Mammary epithelial cell (primary cell): ENCODE measurements around the gene MOB2.

Experiments
- EZH2 ChIP-seq: IDR thresholded peaks from 2 replicates; pipeline ENCODE4 v1.6.1; 2012; ENCODE audit warnings: low read length, inconsistent platforms, borderline replicate concordance
- TF ChIP-seq, protein P1 (sequence below), 2 donors: IDR thresholded peaks in 1 of 2; conservative IDR thresholded peaks in 1 of 2; 2 replicates each; pipeline ENCODE4 v1.5.1; 2011 to 2012; ENCODE audit warnings: inconsistent platforms in 2 of 2, low read length in 2 of 2, mild to moderate bottlenecking in 2 of 2, control low read depth in 1 of 2, low read depth in 1 of 2; ENCODE audit not compliant: insufficient read depth in 1 of 2; ENCODE audit errors: extremely low read depth in 1 of 2

DNA sequence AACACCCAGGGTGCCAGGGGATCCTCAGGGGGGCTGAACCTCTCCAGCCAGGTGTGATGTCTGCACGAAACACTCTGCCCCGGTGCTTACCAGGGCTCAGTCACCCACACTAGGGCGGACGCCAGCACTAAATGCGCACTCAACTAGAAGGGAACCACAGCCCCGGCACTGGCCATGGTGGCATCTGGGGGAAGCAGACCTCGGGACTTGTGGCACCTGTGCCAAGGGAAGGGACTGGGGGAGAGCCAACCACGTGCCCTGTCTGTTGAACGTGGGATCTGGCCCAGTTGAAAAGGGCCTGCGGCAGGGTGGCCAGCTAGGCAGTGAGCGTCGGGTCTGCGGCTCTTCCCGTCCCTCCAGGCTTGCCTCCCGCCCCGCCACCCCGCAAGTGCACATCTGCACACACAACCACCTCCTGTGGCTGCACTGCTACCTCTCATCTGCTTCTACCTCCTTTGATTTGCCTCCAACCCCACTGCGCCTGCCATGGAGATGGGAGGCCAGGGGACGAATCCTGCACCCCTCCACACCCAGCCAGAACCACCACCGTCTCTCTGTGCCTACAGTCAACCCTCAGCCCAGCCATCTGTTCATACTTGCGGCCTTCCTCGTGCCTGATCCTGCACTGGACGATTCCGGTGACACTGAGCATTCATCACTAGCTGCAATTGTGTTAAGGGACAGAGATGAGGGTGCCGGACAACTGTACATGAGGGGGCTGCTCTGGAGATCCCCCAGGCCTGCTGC lies 15.0 kb upstream of the MOB2 start:
- TF ChIP-seq, protein P1, sequence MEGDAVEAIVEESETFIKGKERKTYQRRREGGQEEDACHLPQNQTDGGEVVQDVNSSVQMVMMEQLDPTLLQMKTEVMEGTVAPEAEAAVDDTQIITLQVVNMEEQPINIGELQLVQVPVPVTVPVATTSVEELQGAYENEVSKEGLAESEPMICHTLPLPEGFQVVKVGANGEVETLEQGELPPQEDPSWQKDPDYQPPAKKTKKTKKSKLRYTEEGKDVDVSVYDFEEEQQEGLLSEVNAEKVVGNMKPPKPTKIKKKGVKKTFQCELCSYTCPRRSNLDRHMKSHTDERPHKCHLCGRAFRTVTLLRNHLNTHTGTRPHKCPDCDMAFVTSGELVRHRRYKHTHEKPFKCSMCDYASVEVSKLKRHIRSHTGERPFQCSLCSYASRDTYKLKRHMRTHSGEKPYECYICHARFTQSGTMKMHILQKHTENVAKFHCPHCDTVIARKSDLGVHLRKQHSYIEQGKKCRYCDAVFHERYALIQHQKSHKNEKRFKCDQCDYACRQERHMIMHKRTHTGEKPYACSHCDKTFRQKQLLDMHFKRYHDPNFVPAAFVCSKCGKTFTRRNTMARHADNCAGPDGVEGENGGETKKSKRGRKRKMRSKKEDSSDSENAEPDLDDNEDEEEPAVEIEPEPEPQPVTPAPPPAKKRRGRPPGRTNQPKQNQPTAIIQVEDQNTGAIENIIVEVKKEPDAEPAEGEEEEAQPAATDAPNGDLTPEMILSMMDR (conservative IDR thresholded peaks at IDR 0.05 in 1 of 2, IDR thresholded peaks at IDR 0.05 in 1 of 2; ENCODE audit: extremely low read depth in 1 of 2, insufficient read depth in 1 of 2, low read depth in 1 of 2, low read length in 2 of 2) = no peak
- TF ChIP-seq EZH2 = no peak
